HL-60/S4 treated with retinoic acid at 250 ng/mL for 4 days and 3 days (cell line): Measurements from ENCODE around the gene MUC5AC.

Experiments
- in situ Hi-C: fragments of 300-500 bp; cut with MboI; formaldehyde crosslinking; loops from 2 replicates; pipeline ENCODE4 v1.7.0; 2022; ENCODE audit warnings: low sequenced_read_pairs

MUC5AC gene

DNA sequence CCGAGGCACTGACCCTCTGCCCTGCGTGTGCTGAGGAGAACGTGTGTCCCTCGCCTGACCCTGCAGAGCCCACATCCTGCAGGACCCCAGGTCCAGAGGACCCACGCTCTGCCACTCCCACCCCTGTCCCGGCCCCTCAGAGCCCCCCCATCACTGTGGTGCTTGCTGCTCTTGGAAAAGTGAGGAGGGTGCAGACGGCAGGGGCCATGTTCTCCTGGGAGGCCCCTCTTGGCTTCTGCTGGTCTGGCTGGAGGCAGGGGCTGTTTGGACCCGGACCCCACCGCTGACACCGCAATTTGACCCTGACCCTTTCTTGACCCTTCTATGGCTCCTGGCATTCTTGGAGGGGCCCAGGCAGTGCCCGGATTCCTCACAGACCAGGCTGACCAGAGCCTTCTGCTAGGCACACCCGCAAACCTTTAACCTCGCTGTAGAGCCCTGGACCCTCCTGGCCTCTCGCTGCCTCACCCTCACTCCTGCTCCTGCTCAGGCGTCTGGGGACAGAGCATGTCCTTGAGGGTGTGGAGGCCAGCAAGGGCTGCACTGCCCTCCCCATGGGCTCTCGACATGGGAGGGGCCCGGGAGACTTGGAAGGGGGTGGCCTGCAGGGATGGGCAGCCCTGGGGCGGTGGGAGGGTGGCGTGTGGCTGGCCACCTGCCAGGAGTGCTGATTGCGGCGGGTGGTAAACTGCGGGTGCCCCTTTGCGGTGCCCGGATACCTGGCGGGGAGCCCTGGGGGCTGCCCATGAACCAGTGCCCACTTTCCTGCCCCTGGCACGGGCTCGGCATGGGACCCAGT lies 37.0 kb upstream of the MUC5AC start:
- in situ Hi-C loops: no loop called here

DNA sequence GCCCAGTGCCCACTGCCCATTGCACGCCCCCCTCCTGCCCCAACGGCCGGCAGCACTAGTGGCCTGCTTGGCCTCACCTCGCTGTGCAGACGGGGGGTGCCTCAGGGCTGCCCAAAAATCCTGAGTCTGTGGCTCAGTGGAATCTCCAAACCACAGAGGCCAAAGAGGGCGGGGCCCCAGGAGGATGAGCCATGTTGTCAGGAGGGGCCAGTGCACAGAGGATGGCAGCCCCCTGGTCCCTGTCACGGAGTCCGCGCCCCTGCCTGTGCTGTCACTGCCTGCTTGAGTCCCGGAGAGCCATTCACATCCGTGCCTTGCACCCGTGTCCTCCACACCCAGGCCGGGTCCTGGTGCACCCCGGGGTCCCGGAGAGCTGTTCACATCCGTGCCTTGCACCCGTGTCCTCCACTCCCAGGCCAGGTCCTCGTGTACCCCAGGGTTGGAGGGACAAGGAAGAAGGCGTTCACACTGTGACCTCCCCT lies 36.4 kb upstream of the MUC5AC start:
- in situ Hi-C loops: no loop called here

DNA sequence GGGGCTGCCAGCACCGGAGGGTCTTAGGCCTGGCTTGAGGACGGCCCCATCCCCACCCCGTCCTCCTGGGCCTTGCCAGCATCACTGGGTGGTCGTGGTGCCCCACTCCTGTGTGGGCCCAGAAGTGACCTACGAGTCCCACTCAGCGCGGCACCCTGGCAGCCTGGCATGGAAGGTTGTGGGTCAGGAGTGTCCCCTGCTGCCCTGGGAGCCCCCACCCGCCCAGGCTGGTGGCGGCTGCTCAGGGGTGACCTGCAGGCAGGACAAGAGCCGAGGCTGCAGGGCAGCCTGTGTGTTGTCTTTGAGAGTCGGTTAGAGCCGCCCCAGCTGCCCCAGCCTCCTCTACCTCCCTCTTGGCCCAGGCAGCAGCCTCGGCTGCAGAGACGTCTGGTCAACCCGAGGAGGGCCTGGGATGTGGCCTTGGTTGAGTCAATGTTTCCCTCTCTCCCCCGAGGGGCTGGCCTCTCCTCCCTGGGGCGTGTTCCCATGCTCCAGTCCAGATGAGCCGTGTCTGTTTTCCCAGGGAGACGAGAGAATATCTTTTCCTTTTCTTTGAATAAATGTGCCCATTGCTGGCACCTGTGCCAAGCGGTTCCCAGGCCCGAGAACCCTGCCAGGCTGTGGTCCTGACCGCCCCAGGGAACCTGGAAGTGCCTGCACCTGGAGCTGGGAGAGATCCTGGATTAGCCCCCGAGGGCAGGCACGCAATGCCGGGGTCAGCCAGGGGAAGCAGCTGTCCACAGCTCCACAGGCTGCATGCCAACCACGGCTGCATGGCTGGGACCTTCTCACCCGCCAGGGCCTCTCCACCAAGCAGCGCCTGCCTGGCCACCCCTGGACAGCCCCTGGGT lies 35.7 kb upstream of the MUC5AC start:
- in situ Hi-C loops: no loop called here

- in situ Hi-C loops: no loop called here
These were observed 35.1 kb upstream of the MUC5AC start for GRCh38 chr11:1122664-1123002.

GRCh38 chr11:1123970-1124369 lies 33.8 kb upstream of the MUC5AC start:
- in situ Hi-C loops: no loop called here

DNA sequence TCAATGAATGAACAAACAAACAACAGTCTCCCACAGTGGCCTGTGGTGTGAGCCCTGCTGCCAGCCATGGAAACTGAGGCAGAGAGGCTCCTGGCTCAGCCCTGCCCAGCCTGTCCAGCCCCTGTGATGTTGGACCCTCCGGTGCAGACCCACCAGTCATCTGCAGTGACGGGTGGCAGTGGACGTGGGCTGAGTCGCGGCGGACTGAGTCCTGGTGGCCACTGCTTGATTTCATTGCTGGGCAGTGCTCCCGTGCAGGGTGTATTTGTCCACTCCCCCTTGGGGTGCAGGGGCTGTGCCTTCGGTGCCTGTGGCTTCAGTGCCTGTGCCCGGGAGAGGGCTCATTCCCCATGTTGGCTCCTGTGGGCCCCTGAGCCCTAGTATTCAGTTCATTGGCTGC lies 31.9 kb upstream of the MUC5AC start:
- in situ Hi-C loops: no loop called here

GRCh38 chr11:1126491-1126926 lies 31.2 kb upstream of the MUC5AC start:
- in situ Hi-C loops: no loop called here

- in situ Hi-C loops: no loop called here
These were observed 30.7 kb upstream of the MUC5AC start for GRCh38 chr11:1126935-1127663.

DNA sequence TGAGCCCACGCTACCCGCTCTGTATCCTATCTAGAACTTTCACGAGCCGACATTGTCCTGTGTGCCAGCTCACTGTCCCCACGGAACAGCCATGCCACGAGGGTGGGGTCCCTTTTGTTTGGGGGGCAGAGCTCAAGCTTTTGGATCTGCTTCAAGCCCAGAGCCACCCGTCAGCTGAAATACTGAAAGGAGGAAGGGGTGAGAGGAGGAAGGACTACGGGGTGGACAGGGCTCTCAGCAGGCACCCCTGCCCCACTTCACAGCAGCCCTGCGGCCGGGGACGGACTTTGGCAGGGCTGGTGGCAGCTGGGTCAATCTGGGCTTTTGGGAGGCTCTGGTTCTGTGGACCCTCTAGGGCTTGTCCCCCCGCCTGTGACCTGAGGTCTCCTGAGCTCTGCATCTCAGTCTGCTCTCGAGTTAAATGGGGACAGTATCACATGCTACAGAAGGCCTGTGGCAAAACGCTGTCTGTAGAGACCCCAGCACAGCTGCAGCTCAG lies 30.0 kb upstream of the MUC5AC start:
- in situ Hi-C loops: no loop called here

GRCh38 chr11:1128311-1129142 lies 29.2 kb upstream of the MUC5AC start:
- in situ Hi-C loops: no loop called here

DNA sequence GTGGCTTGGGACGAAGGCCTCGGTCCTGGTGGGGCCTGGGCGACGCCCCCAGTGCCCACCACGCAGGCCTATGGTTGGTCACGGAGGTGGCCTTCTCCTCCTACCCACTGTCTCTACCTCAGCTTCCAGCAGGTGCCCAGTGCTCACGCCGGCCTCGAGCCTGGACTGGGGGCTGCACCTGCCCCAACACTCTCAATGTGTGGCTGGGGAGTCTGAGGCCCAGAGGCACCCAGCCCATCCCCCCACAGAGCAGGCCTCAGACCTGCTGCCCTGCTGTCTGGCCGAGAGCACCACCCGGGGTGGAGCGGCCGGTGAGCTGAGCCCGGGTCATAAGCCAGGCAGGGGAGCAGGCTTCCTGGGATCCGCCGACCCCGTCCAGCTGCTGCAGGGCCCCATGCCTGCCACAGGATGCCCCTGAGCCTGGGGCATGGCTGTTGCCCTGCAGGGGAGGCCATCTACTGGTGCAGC lies 28.6 kb upstream of the MUC5AC start:
- in situ Hi-C loops: no loop called here

- in situ Hi-C loops: no loop called here
These were observed 28.1 kb upstream of the MUC5AC start for GRCh38 chr11:1129611-1130160.

DNA sequence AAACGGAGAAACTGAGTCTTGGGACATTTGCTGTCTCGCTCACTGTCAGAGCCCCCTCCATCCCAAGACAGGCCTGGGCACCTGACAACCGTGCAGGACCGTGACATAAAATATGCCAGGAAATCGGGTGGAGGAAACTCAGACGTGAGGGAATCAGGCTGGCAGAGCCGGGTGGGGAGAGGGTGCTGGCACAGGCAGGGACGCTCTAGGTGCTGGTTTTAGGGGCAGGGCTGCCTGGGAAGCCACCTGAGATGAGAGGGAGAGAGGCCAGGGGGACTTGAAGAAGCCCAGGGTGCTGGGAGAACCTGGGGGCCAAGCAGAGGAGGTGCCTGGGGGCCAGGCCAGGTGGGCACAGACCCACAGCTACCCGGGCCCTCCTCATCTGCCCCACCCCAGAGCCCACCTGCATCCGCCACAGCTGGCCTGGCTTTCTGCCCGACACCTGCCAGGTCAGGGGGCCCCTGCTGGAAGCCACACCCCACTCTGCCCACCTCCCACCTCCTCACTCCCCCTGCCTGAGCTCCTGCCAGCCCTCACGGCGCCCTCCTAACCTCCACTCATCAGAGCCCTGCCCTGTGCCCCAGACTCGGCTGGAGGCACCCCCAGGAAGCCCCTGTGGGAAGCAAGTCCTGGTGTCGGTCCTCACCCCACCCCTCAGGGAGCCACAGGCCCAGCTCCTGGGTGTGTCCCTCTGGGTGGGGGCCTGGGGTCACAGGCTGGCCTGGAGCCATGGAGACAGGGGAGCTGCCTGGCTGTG lies 27.3 kb upstream of the MUC5AC start:
- in situ Hi-C loops: no loop called here

- in situ Hi-C loops: no loop called here
These were observed 26.5 kb upstream of the MUC5AC start for GRCh38 chr11:1131033-1131911.

DNA sequence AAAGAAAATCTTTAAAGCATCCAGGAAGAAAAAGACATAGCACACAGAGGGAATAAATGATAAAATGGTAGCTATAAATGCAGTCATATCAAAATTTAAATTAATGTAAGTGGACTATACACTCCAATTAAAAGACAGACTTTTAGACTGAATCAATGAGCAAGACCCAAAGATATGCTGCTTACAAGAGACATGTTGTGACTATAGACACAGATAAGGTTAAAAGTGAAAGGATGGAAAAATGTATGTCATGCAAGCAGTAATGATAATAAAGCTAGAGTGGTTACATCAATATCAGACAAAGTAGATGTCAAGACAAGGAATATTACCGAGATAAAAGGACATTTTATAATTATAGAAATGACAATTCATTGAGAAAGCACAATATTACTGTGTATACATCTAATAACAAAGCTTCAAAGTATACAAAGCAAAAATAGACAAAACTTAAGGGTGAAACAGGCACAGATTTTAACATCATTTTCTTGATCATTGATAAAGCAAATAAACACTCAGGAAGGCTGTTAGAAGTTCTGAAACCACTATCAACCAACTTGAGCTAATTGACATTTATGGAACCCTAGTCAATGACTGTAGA lies 22.8 kb upstream of the MUC5AC start:
- in situ Hi-C loops: no loop called here

DNA sequence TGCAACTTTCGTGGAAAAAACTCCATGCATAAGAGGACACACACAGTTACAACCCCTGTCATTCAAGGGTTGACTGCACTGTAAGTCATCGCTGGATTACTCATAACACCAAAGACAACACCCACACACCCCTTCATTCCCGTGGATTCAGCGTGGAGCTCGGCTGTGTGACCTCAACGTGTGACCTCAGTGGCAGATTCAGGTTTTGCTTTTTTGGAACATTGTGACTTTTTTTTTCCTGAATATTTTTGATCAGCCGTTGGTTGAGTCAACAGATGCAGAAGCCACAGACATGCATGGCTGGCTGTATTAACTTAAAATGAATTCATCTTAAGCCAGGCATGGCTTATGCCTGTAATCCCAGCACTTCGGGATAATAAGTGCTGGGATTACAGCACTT lies 19.7 kb upstream of the MUC5AC start:
- in situ Hi-C loops: no loop called here

- in situ Hi-C loops: no loop called here
These were observed 18.2 kb upstream of the MUC5AC start for GRCh38 chr11:1139441-1140083.
